ACC112 (cell line): ENCODE data around the gene DPY19L3.

Experiments used
- H2AFZ ChIP-seq: fragments of 200-600 bp; sonication (generic); one replicate; pipeline ENCODE4 v1.6.0; 2017; ENCODE audit warnings: antibody characterized with exemption, low read length; ENCODE audit not compliant: unreplicated experiment
- H3K27ac ChIP-seq: fragments of 200-600 bp; sonication (generic); 2 replicates; pipeline ENCODE4 v1.5.1; 2014; ENCODE audit warnings: low read depth, mild to moderate bottlenecking, antibody characterized with exemption, low read length, moderate library complexity
- H3K27me3 ChIP-seq: fragments of 200-600 bp; sonication (generic); 2 replicates; pipeline ENCODE4 v1.6.1; 2014; ENCODE audit warnings: mild to moderate bottlenecking, antibody characterized with exemption, low read length, moderate library complexity, mixed read lengths; ENCODE audit not compliant: insufficient read depth
- H3K36me3 ChIP-seq: fragments of 200-600 bp; sonication (generic); 2 replicates; pipeline ENCODE4 v1.6.1; 2016; ENCODE audit warnings: mild to moderate bottlenecking, antibody characterized with exemption, low read length, moderate library complexity, mixed read lengths; ENCODE audit not compliant: insufficient read depth
- H3K4me1 ChIP-seq: fragments of 200-600 bp; sonication (generic); one replicate; pipeline ENCODE4 v1.6.1; 2016; ENCODE audit warnings: low read length, mixed read lengths; ENCODE audit not compliant: insufficient read depth, unreplicated experiment, control insufficient read depth
- H3K4me3 ChIP-seq: fragments of 200-600 bp; sonication (generic); 2 replicates; pipeline ENCODE4 v1.5.1; 2014; ENCODE audit warnings: mild to moderate bottlenecking, low read depth, low read length
- H3K79me2 ChIP-seq: fragments of 200-600 bp; sonication (generic); one replicate; pipeline ENCODE4 v1.6.0; 2016; ENCODE audit warnings: low read length; ENCODE audit not compliant: control insufficient read depth, unreplicated experiment, insufficient read depth

Gene DPY19L3

GRCh38 chr19:32396046-32396652 is 9.4 kb upstream of the DPY19L3 start:
- Histone ChIP-seq H3K27ac (no peak overlapping the region), H3K4me3 (no peak overlapping the region), H2AFZ (no peak overlapping the region), H3K36me3 (no peaks in the 10 kb centered on the region), H3K27me3 (no peaks in the 10 kb centered on the region), H3K4me1 (peaks cover 9% of the 10 kb centered on the region), H3K79me2 (no peaks in the 10 kb centered on the region)

DNA sequence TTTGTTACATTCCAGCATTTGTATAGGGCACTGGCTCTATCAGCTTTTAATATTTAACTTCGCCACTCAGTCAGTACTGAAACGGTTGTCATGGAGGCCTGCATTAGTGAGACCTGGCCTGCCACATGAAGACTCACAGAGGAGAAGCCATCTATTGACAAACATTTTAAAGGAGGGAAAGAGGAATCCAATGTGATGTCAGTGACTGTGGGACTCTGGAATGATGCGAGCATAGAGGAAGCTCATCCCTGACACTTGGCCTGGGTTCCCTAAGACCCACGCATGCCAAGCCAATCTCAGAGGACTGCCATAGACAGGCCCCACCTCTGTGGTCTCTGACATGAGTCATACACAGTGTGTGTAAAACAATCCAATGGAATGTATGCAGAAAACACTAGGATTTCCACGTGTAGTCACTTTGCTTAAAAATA is 7.9 kb upstream of the DPY19L3 start:
- Histone ChIP-seq H3K27ac (peak overlapping the region; percentile 17; the same call in 1 of the 2 replicates), H3K79me2 (no peaks in the 10 kb centered on the region), H3K4me1 (peaks cover 9% of the 10 kb centered on the region), H3K27me3 (no peaks in the 10 kb centered on the region), H3K36me3 (no peaks in the 10 kb centered on the region), H3K4me3 (no peak overlapping the region), H2AFZ (no peak overlapping the region)

DNA sequence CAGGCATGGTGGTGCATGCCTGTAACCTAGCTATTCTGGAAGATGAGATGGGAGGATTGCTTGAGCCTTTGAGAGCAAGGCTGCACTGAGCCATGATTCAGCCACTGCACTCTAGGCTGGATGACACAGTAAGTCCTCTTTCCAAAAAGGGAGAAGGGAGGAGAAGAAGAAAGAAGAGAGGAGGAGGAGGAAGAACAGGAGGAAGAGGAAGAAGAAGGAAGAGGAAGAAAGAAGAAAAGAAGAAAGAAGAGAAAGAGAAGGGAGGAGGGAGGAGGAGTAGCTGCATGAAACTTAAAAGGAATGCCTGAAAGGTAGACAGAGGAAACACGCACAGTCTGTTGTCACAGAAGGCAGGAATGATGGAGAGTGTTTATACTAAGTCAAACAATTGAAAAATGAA is 3.6 kb upstream of the DPY19L3 start:
- H2AFZ ChIP-seq: no peak overlapping the region

DNA sequence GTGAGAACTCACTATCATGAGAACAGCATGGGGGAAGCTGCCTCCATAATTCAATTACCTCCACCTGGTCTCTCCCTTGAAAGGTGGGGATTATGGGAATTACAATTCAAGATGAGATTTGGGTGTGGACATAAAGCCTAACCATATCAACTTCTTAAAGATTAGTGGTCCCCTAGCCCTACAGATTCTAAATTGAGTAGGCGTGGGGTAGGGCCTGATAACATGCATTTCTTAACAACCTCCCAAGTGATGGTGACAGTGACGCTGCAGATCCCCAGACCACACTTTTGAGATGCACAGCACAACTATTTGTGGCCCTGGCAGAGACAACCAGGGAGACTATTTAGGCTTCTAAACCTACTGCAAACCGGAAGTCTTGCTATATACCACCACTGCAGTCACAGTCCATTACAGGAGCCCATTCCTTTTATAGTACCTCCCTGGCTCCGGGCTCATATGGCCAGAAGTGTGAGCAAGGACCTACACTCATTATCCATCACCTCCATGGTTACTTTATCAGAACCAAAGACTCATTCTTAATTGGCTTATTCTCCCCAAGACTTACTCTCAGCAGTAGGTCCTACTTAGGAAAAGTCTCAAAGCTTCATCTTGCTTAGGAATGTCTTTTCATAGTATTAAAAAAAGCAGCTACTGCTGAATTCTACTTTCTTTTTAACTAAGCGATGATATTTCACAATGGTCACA is 2.1 kb upstream of the DPY19L3 start:
- H3K4me1 ChIP-seq: peaks cover 9% of the 10 kb centered on the region
- peaks cover 12% of the 10 kb centered on the region for H3K79me2 ChIP-seq
- H3K27me3 ChIP-seq: no peaks in the 10 kb centered on the region
- no peak overlapping the region for H3K27ac ChIP-seq
- no peak overlapping the region for H2AFZ ChIP-seq
- no peaks in the 10 kb centered on the region for H3K36me3 ChIP-seq
- H3K4me3 ChIP-seq: peak overlapping the region; percentile 95

More for the DNA sequence above, 3.6 kb upstream of the DPY19L3 start:
- peaks cover 18% of the 10 kb centered on the region for H3K4me1 ChIP-seq
- no peak overlapping the region for H3K27ac ChIP-seq
- H3K27me3 ChIP-seq: no peaks in the 10 kb centered on the region
- H3K79me2 ChIP-seq: peaks cover 12% of the 10 kb centered on the region
- H3K4me3 ChIP-seq: no peak overlapping the region
- no peaks in the 10 kb centered on the region for H3K36me3 ChIP-seq

GRCh38 chr19:32404213-32404932 is 1.2 kb upstream of the DPY19L3 start:
- peaks cover 7% of the 10 kb centered on the region; the same call in 1 of the 2 replicates for H3K36me3 ChIP-seq
- H3K4me1 ChIP-seq: peaks cover 9% of the 10 kb centered on the region
- peak overlapping the region; percentile 95 for H3K4me3 ChIP-seq
- H3K27ac ChIP-seq: peak overlapping the region; percentile 93
- H2AFZ ChIP-seq: peak overlapping the region; percentile 60
- peaks cover 12% of the 10 kb centered on the region for H3K79me2 ChIP-seq
- no peaks in the 10 kb centered on the region for H3K27me3 ChIP-seq

DNA sequence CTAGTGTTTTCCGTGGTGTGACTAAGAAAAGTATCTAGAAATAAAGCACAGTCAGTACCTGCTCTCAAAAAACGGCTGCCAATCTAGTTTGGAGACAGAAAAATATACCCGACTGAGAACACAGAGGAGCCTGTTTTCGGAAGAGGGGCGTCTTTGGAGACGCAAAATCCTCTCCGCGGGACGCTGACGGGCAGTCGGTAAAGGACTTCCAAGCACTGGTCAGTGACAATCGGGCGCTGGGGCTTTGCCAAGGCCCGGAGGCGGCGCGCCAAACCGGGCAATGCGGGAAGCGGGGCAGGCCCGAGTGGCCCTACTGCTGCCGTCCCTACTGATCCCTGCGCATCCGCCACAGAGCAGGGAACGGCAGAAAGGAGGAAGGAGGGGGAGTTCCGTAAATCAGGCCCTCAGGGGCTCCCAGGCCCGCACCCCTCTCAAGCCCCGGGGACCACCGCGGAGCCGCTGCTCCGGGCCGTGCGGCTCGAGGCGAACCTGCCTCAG is 588 bp upstream of the DPY19L3 start:
- H3K36me3 ChIP-seq: peaks cover 11% of the 10 kb centered on the region
- H3K79me2 ChIP-seq: peaks cover 12% of the 10 kb centered on the region
- no peaks in the 10 kb centered on the region for H3K27me3 ChIP-seq
- peak overlapping the region; percentile 95 for H3K4me3 ChIP-seq
- peaks cover 9% of the 10 kb centered on the region for H3K4me1 ChIP-seq
- peak overlapping the region; percentile 93 for H3K27ac ChIP-seq
- H2AFZ ChIP-seq: peak overlapping the region; percentile 60

- Histone ChIP-seq H3K4me1 (peaks cover 9% of the 10 kb centered on the region), H3K79me2 (peaks cover 12% of the 10 kb centered on the region), H3K27ac (peak overlapping the region; percentile 14; the same call in 1 of the 2 replicates), H3K27me3 (no peaks in the 10 kb centered on the region), H3K36me3 (peaks cover 15% of the 10 kb centered on the region), H3K4me3 (peak overlapping the region; percentile 95), H2AFZ (peak overlapping the region; percentile 89)
Measured at GRCh38 chr19:32406161-32407003, 812 bp downstream of the DPY19L3 start.

DNA sequence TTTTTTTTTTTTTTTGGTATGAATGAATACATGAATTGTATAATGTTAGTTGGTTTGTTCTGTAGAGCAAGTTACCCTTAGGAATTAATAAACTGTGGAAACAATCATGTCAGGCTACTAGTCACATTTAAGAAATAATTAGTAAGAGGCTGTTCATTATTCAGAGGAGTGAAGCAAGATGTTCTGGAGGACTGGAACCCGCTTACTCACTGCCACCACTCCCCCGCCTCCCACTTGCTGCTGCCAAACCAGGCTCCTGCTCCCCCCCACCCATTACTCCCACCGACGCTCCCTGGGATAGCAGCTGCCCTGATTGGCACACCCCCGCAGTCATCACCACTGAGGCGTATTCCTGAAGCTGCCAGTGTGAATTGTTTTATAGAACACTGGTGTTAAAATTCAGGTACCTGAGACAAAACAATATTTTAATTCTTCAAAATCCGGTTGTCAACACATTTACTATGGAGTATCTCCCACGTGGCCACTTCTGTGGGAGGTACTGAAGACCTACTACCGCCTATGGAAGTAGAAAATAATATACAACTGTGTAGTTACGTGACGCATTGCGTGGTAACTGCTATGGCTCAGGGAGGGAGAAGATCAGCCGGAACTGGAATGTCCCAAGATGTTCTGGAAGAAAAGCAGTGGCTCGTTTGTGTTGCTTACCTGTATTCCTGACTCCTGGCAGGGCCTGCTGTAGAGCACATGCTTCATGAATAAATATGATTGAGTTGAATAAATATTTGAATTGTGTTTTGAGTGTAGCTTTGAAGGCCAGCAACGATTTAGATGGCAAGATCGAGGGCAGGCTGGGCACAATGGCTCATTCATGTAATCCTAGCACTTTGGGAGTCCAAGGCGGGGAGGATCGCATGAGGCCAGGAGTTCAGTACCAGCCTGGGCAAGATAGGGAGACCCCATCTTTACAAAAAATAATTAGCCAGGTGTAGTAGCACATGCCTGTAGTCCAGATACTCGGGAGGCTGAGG is 1.7 kb downstream of the DPY19L3 start:
- Histone ChIP-seq H3K4me1 (peaks cover 9% of the 10 kb centered on the region), H3K4me3 (peak overlapping the region; percentile 95), H3K27ac (peak overlapping the region; percentile 14; the same call in 1 of the 2 replicates), H3K27me3 (no peaks in the 10 kb centered on the region), H3K79me2 (peaks cover 12% of the 10 kb centered on the region), H2AFZ (no peak overlapping the region), H3K36me3 (peaks cover 15% of the 10 kb centered on the region)

DNA sequence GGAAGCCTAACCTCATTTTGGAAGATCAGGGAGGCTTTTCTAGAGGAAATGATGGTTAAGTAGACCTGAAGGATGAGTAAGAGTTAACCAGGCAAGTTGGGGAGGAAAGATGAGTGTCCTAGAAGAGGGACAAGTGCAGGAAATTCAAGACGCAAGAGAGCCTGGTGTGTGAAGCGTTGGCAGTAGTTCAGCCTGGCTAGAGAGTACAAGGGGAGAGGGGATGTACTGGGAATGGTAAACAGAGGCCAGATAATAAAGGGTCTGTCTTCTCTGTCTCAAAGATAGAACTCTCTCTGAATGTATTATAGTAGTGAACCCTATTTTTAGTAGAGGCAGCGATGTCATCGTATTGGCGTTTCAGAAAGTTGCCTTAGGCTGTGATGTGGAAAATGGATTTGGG is 9.7 kb downstream of the DPY19L3 start:
- no peak overlapping the region for H3K4me3 ChIP-seq
- no peak overlapping the region for H3K27ac ChIP-seq
- no peak overlapping the region for H2AFZ ChIP-seq
- no peaks in the 10 kb centered on the region for H3K79me2 ChIP-seq
- no peaks in the 10 kb centered on the region for H3K27me3 ChIP-seq
- H3K36me3 ChIP-seq: peaks cover 2% of the 10 kb centered on the region
- H3K4me1 ChIP-seq: no peaks in the 10 kb centered on the region
